ENCODE data around the gene ETV1.

GRCh38 chr7:13886356-13886755, 103.1 kb downstream of the ETV1 start:
- TF ChIP-seq CTCF (IDR thresholded peaks at IDR 0.05; ENCODE audit: insufficient read depth, low read length) (no peak), REST (IDR thresholded peaks at IDR 0.05; ENCODE audit: insufficient replicate concordance, low read depth) (no peak)
